ENCODE measurements around the gene MST1.

Gene MST1

GRCh38 chr3:49656541-49657112, 32.6 kb downstream of the MST1 start:
- no peak for DNase-seq (ENCODE audit: low read depth in 2 of 2)

- no peak for DNase-seq (ENCODE audit: low read depth in 2 of 2)
These were observed 33.5 kb downstream of the MST1 start for GRCh38 chr3:49655731-49656285.

- DNase-seq (ENCODE audit: low read depth in 2 of 2), result no peak
These were observed 34.2 kb downstream of the MST1 start for GRCh38 chr3:49654955-49655556.

- DNase-seq (ENCODE audit: low read depth in 2 of 2), result no peak
These were observed 35.0 kb downstream of the MST1 start for GRCh38 chr3:49654176-49654825.

- no peak for DNase-seq (ENCODE audit: low read depth in 2 of 2)
These were observed 35.7 kb downstream of the MST1 start for GRCh38 chr3:49653621-49654020.

- DNase-seq (ENCODE audit: low read depth in 2 of 2), result no peak
These were observed 36.3 kb downstream of the MST1 start for GRCh38 chr3:49652903-49653415.

GRCh38 chr3:49652218-49652902, 36.9 kb downstream of the MST1 start:
- no peak for DNase-seq (ENCODE audit: low read depth in 2 of 2)

GRCh38 chr3:49650637-49651036, 38.6 kb downstream of the MST1 start:
- no peak for DNase-seq (ENCODE audit: low read depth in 2 of 2)

GRCh38 chr3:49650177-49650576, 39.1 kb downstream of the MST1 start:
- DNase-seq (ENCODE audit: low read depth in 2 of 2), result no peak

- DNase-seq (ENCODE audit: low read depth in 2 of 2), result no peak
These were observed 39.7 kb downstream of the MST1 start for GRCh38 chr3:49649576-49649975.

- DNase-seq (ENCODE audit: low read depth in 2 of 2), result no peak
These were observed 40.8 kb downstream of the MST1 start for GRCh38 chr3:49648354-49649019.

GRCh38 chr3:49647741-49648140, 41.5 kb downstream of the MST1 start:
- no peak for DNase-seq (ENCODE audit: low read depth in 2 of 2)

- DNase-seq (ENCODE audit: low read depth in 2 of 2), result no peak
These were observed 43.0 kb downstream of the MST1 start for GRCh38 chr3:49646236-49646635.

- no peak for DNase-seq (ENCODE audit: low read depth in 2 of 2)
These were observed 44.6 kb downstream of the MST1 start for GRCh38 chr3:49644684-49645083.

- no peak for DNase-seq (ENCODE audit: low read depth in 2 of 2)
These were observed 46.5 kb downstream of the MST1 start for GRCh38 chr3:49642708-49643145.

GRCh38 chr3:49641921-49642707, 47.2 kb downstream of the MST1 start:
- DNase-seq (ENCODE audit: low read depth in 2 of 2), result no peak

GRCh38 chr3:49641292-49641691, 48.0 kb downstream of the MST1 start:
- no peak for DNase-seq (ENCODE audit: low read depth in 2 of 2)

GRCh38 chr3:49639551-49639950, 49.7 kb downstream of the MST1 start:
- no peak for DNase-seq (ENCODE audit: low read depth in 2 of 2)

- DNase-seq (ENCODE audit: low read depth in 2 of 2), result no peak
These were observed 50.8 kb downstream of the MST1 start for GRCh38 chr3:49638445-49638844.

- DNase-seq (ENCODE audit: low read depth in 2 of 2), result no peak
These were observed 52.2 kb downstream of the MST1 start for GRCh38 chr3:49636883-49637609.

Data from stimulated activated CD8-positive, alpha-beta memory T cell treated with anti-CD3 and anti-CD28 coated beads, Interleukin-7, amount 100 ng/mL, for 1 hour (primary cell).